Osteoblast (primary cell): Measurements from ENCODE around the gene TBCA. TPM values are rescaled to one million over a fixed set of nuclear protein-coding genes. Genes with fewer than 3 reads are reported as not detected.

ENCODE experiments used
- DNase-seq: peaks from one replicate; pipeline ENCODE4 v3.0.0; 2011; ENCODE audit warnings: low spot score, mixed read lengths; ENCODE audit not compliant: insufficient read length; ENCODE audit errors: missing footprints
- H2AFZ ChIP-seq: 2 replicates; pipeline ENCODE4 v1.6.0; 2011; ENCODE audit warnings: mild to moderate bottlenecking, low read length
- H3K27ac ChIP-seq: 2 replicates; pipeline ENCODE4 v1.5.1; 2011; ENCODE audit warnings: mild to moderate bottlenecking, low read depth, low read length, moderate library complexity
- H3K27me3 ChIP-seq: 2 replicates; pipeline ENCODE4 v1.6.0; 2012; ENCODE audit warnings: mild to moderate bottlenecking, control low read depth, inconsistent platforms, low read length, moderate library complexity; ENCODE audit not compliant: insufficient read depth
- H3K36me3 ChIP-seq: 2 replicates; pipeline ENCODE4 v1.5.1; 2011; ENCODE audit warnings: mild to moderate bottlenecking, low read length, control low read depth, moderate library complexity; ENCODE audit not compliant: insufficient read depth
- H3K4me1 ChIP-seq: 2 replicates; pipeline ENCODE4 v1.5.1; 2011; ENCODE audit warnings: mild to moderate bottlenecking, low read length, control low read depth, moderate library complexity; ENCODE audit not compliant: insufficient read depth
- H3K4me2 ChIP-seq: 2 replicates; pipeline ENCODE4 v1.6.0; 2011; ENCODE audit warnings: mild to moderate bottlenecking, low read length; ENCODE audit not compliant: insufficient read depth
- H3K4me3 ChIP-seq: fragments of 200-600 bp; sonication (generic); 3 replicates; pipeline ENCODE4 v1.5.1; 2012; ENCODE audit warnings: mild to moderate bottlenecking, low read length, inconsistent platforms; ENCODE audit not compliant: insufficient read depth
- H3K79me2 ChIP-seq: 2 replicates; pipeline ENCODE4 v1.6.0; 2012; ENCODE audit warnings: mild to moderate bottlenecking, low read length, control low read depth, inconsistent platforms; ENCODE audit not compliant: insufficient read depth
- H3K9me3 ChIP-seq: 2 replicates; pipeline ENCODE4 v1.5.1; 2011; ENCODE audit warnings: low read depth, low read length, control low read depth
- H4K20me1 ChIP-seq: 2 replicates; pipeline ENCODE4 v1.6.0; 2012; ENCODE audit warnings: mild to moderate bottlenecking, low read length, control low read depth; ENCODE audit not compliant: insufficient read depth
- total RNA-seq: library from RNA; depleted of rRNA; stranded (reverse); fragments of >200 nt; gene quantifications from 2 replicates; pipeline ENCODE4 v1.2.3, GENCODE V29; 2012
- TF ChIP-seq, protein P1 (sequence below): IDR thresholded peaks from 2 replicates; pipeline ENCODE4 v1.5.1; 2011; ENCODE audit warnings: mild to moderate bottlenecking, low read depth, low read length, moderate library complexity; ENCODE audit errors: extremely low read depth

Gene TBCA
- total RNA-seq, 1 donor: 113 TPM

DNA sequence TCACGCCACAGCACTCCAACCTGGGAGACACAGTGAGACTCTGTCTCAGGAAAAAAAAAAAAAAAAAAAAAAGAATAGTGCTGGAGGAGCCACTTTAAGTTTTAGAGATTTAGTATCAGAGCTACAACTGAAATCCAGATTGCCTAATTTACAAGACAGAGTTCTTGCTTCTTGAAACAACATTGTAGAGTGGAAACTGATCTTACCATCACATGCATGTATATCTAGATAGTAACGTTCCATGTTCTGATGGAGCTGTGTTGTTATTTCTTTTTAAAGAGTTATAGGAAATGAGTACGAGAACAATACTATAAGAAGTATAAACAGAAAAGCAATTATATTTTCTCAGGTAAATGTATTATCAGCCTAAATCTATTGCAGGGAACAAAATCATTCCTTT is 48.9 kb downstream of the TBCA start:
- Histone ChIP-seq H3K4me2 (no peak overlapping the region), H3K27me3 (no peaks in the 10 kb centered on the region), H2AFZ (no peak overlapping the region), H3K4me1 (no peaks in the 10 kb centered on the region), H3K27ac (no peak overlapping the region), H3K9me3 (no peaks in the 10 kb centered on the region), H4K20me1 (peaks cover 18% of the 10 kb centered on the region), H3K36me3 (no peaks in the 10 kb centered on the region), H3K79me2 (peaks cover 84% of the 10 kb centered on the region), H3K4me3 (no peak overlapping the region)
- no peak for DNase-seq
- TF ChIP-seq, protein P1, sequence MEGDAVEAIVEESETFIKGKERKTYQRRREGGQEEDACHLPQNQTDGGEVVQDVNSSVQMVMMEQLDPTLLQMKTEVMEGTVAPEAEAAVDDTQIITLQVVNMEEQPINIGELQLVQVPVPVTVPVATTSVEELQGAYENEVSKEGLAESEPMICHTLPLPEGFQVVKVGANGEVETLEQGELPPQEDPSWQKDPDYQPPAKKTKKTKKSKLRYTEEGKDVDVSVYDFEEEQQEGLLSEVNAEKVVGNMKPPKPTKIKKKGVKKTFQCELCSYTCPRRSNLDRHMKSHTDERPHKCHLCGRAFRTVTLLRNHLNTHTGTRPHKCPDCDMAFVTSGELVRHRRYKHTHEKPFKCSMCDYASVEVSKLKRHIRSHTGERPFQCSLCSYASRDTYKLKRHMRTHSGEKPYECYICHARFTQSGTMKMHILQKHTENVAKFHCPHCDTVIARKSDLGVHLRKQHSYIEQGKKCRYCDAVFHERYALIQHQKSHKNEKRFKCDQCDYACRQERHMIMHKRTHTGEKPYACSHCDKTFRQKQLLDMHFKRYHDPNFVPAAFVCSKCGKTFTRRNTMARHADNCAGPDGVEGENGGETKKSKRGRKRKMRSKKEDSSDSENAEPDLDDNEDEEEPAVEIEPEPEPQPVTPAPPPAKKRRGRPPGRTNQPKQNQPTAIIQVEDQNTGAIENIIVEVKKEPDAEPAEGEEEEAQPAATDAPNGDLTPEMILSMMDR: no peak

- Histone ChIP-seq H3K79me2 (peaks cover 86% of the 10 kb centered on the region), H4K20me1 (peaks cover 9% of the 10 kb centered on the region), H3K27ac (no peak overlapping the region), H3K4me2 (no peak overlapping the region), H3K36me3 (no peaks in the 10 kb centered on the region), H3K4me3 (no peak overlapping the region), H3K9me3 (no peaks in the 10 kb centered on the region), H2AFZ (no peak overlapping the region), H3K4me1 (no peaks in the 10 kb centered on the region), H3K27me3 (no peaks in the 10 kb centered on the region)
- no peak for DNase-seq
- TF ChIP-seq, protein P1: no peak
Observed at GRCh38 chr5:77725616-77726015, 50.5 kb downstream of the TBCA start.

DNA sequence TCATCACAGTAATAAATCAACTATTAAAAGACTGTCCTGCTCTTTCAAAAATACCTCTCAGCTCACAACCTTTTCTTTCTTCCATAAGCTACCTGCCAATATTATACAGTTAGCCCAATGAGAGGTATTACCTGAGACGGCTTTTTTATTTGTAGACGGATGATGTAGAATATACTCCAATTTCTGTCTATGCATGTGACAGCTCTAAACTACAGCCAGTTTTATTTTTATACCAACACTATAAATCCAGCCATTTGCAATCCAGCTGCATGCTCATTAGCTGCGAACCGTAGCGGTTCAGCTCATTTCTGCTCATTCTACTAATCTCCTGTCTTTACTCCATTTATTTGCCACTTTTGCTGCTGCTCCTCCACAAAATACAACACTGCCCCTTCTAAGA is 51.2 kb downstream of the TBCA start:
- Histone ChIP-seq H3K79me2 (peaks cover 84% of the 10 kb centered on the region), H2AFZ (no peak overlapping the region), H3K9me3 (no peaks in the 10 kb centered on the region), H3K4me1 (no peaks in the 10 kb centered on the region), H3K36me3 (no peaks in the 10 kb centered on the region), H3K27ac (no peak overlapping the region), H3K4me3 (no peak overlapping the region), H3K27me3 (no peaks in the 10 kb centered on the region), H3K4me2 (no peak overlapping the region), H4K20me1 (peaks cover 8% of the 10 kb centered on the region)
- no peak for DNase-seq
- TF ChIP-seq, protein P1: no peak

DNA sequence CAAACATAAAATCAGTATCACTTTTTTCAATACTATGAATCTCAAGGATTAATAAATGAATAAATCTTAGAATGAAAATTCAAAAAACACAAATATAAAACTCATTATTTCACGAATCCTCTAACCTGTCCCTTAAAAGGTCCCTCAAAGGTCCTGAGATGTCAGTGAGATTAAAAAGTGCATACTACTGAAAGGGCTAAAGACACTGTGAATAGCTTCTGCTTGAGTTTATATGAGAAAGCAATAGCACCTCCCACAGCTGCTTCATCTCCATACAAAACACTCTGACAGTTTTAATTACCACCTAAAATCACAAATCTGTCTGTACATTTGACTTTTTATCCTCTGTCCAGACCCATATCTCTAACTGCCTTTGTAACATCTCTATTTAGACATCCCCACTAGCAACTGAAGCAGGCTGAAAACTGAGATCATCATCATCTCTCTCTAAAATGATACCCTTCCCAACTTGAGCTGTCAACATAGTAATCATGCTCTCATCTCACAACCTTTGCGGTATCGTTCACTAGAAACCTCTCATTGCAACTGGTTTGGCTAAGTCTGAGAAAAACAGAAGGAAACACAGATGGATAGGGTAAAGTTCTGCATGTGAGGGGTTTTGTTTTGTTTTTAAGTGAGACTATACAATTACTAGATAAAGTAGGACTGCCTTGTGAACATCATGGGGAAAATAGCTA is 56.3 kb downstream of the TBCA start:
- Histone ChIP-seq H3K79me2 (peaks cover 86% of the 10 kb centered on the region), H4K20me1 (peaks cover 12% of the 10 kb centered on the region)

More for the DNA sequence above, 56.3 kb downstream of the TBCA start:
- H3K27me3 ChIP-seq: no peaks in the 10 kb centered on the region
- no peaks in the 10 kb centered on the region for H3K36me3 ChIP-seq
- no peak overlapping the region for H3K27ac ChIP-seq
- no peaks in the 10 kb centered on the region for H3K4me1 ChIP-seq
- H2AFZ ChIP-seq: no peak overlapping the region
- no peak overlapping the region for H3K4me3 ChIP-seq
- TF ChIP-seq, protein P1: no peak
- no peaks in the 10 kb centered on the region for H3K9me3 ChIP-seq
- DNase-seq: no peak
- no peak overlapping the region for H3K4me2 ChIP-seq
